ENCODE data around the gene DTWD1. TPM values are rescaled to one million over a fixed set of nuclear protein-coding genes. Genes with fewer than 3 reads are reported as not detected.

DTWD1 gene
- total and polyA plus RNA-seq, 2 of the 13 experiments (the other 11 are each of a cell fraction or from before 2014, with no cell fraction given): 12.7 to 18.3 TPM

GRCh38 chr15:49620658-49621368 is at the start of gene DTWD1, which contains the start of gene FAM227B (continued):
- peak; percentile 76; the same call in 1 of the 2 replicates for TF ChIP-seq NFE2L1 (CRISPR knock-in tag; IDR thresholded peaks at IDR 0.05; ENCODE audit: borderline replicate concordance)
- peak; percentile 98 for TF ChIP-seq POGK (CRISPR knock-in tag; conservative IDR thresholded peaks at IDR 0.05)
- no peak for TF ChIP-seq RAD51 (IDR thresholded peaks at IDR 0.05; ENCODE audit: borderline replicate concordance)
- peak; percentile 94 for TF ChIP-seq AHR (CRISPR knock-in tag; IDR thresholded peaks at IDR 0.05)
- TF ChIP-seq NFYC (CRISPR knock-in tag; IDR thresholded peaks at IDR 0.05): peak; percentile 65
- TF ChIP-seq PAWR (CRISPR knock-in tag; IDR thresholded peaks at IDR 0.05; ENCODE audit: borderline replicate concordance): no peak
- peak; percentile 95 for TF ChIP-seq STAT5B (CRISPR knock-in tag; IDR thresholded peaks at IDR 0.05)
- peak; percentile 82 for TF ChIP-seq MLX (CRISPR knock-in tag; IDR thresholded peaks at IDR 0.05)
- peak; percentile 66; the same call in 1 of the 2 replicates for TF ChIP-seq SP140L (CRISPR knock-in tag; IDR thresholded peaks at IDR 0.05; ENCODE audit: borderline replicate concordance)
- no peak for TF ChIP-seq NPAS2 (CRISPR knock-in tag; IDR thresholded peaks at IDR 0.05; ENCODE audit: borderline replicate concordance)
- peak; percentile 94 for TF ChIP-seq ARID4A (CRISPR knock-in tag; IDR thresholded peaks at IDR 0.05; ENCODE audit: borderline replicate concordance)
- peak; percentile 96 for TF ChIP-seq TOPORS (CRISPR knock-in tag; IDR thresholded peaks at IDR 0.05)
- peak; percentile 86; the same call in 1 of the 2 replicates for TF ChIP-seq ZBTB42 (CRISPR knock-in tag; IDR thresholded peaks at IDR 0.05)
- peak; percentile 79 for TF ChIP-seq SOX5 (CRISPR knock-in tag; IDR thresholded peaks at IDR 0.05; ENCODE audit: borderline replicate concordance)
- peak; percentile 95; the same call in 2 of the 3 replicates for TF ChIP-seq MXI1 (IDR thresholded peaks at IDR 0.05; ENCODE audit: borderline replicate concordance, low read depth, low read length)
- TF ChIP-seq ZBTB7A (CRISPR knock-in tag; IDR thresholded peaks at IDR 0.05): peak; percentile 56; the same call in 1 of the 2 replicates
- peak; percentile 35; the same call in 1 of the 2 replicates for TF ChIP-seq GATA4 (IDR thresholded peaks at IDR 0.05; ENCODE audit: borderline replicate concordance, low read depth)
- TF ChIP-seq ZNF577 (CRISPR knock-in tag; IDR thresholded peaks at IDR 0.05; ENCODE audit: borderline replicate concordance, low read depth): 0 out of 2 replicates have a peak, but pooled peaks have one; percentile 51
- TF ChIP-seq NRL (CRISPR knock-in tag; IDR thresholded peaks at IDR 0.05; ENCODE audit: borderline replicate concordance): peak; percentile 99
- TF ChIP-seq ZNF329 (CRISPR knock-in tag; IDR thresholded peaks at IDR 0.05; ENCODE audit: low read depth): peak; percentile 93
- peak; percentile 97; the same call in 1 of the 2 replicates for TF ChIP-seq ZNF552 (CRISPR knock-in tag; IDR thresholded peaks at IDR 0.05; ENCODE audit: borderline replicate concordance)
- TF ChIP-seq ZSCAN30 (CRISPR knock-in tag; IDR thresholded peaks at IDR 0.05): 0 out of 2 replicates have a peak, but pooled peaks have one; percentile 55
- TF ChIP-seq ZSCAN12 (CRISPR knock-in tag; IDR thresholded peaks at IDR 0.05): peak; percentile 65
- peak; percentile 77; the same call in 1 of the 2 replicates for TF ChIP-seq ZFP41 (CRISPR knock-in tag; IDR thresholded peaks at IDR 0.05; ENCODE audit: borderline replicate concordance)

Measured in HepG2 (cell line).